Neural progenitor cell (in vitro differentiated cells): ENCODE data around the gene CHRDL2.

Source experiments
- CTCF ChIP-seq: fragments of 200-600 bp; sonication (generic); IDR thresholded peaks from 2 replicates; pipeline ENCODE4 v1.5.1; 2017; ENCODE audit warnings: antibody characterized with exemption, mild to moderate bottlenecking
- EZH2phosphoT487 ChIP-seq: fragments of 200-600 bp; sonication (generic); IDR thresholded peaks from 2 replicates; pipeline ENCODE4 v1.6.1; 2017; ENCODE audit warnings: antibody characterized with exemption

- no peak for TF ChIP-seq CTCF
- TF ChIP-seq EZH2phosphoT487 = no peak
These were observed 42.2 kb upstream of the CHRDL2 start for GRCh38 chr11:74773476-74773875.
